Measurements from ENCODE around the gene INPP5D. TPM values are rescaled to one million over a fixed set of nuclear protein-coding genes. Genes with fewer than 3 reads are reported as not detected.

Gene INPP5D
- total and polyA plus RNA-seq, 4 donors = 7.6 to 26.1 (median 25.3) TPM

- no peak for TF ChIP-seq CTCF (IDR thresholded peaks at IDR 0.05; ENCODE audit: control extremely low read depth, extremely low read depth)
- 96% methylated on average over 3 of the region's 3 CpGs for WGBS, 2 donors
These were observed 12.9 kb upstream of the INPP5D start for GRCh38 chr2:233047206-233047605.

DNA sequence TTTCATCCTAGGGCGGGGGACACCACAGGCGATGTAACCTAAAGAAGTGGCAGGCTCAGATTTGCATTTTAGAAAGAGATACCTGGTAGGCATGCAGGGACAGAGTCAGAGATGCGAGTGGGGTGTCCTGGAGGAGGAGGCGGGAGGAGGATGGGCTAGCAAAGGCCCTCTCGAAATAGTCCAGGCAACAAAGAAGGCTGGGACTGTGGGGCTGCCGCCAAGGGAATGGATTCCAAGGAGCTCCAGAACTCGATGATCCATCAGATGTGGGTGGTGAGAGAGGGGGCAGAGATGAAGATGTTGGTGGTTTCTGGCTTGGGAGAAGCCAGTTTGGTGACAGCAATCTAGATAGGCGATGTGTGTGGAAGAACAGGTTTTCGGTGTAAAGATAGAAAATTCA is 12.5 kb upstream of the INPP5D start:
- WGBS, 2 donors = 92 to 94% methylated on average over 9 of the region's 9 CpGs

More at GRCh38 chr2:233047206-233047605, 12.9 kb upstream of the INPP5D start:
- Histone ChIP-seq H3K9me3 (ENCODE audit: control insufficient read depth in 4 of 4, insufficient read depth in 3 of 4, low read length in 3 of 4) (no peaks in the 10 kb centered on the region), H3K4me1 (ENCODE audit: control insufficient read depth in 5 of 5, insufficient read depth in 5 of 5, low read length in 5 of 5) (peaks cover 0 to 5% (median 0%) of the 10 kb centered on the region in 5 donors), H3K4me3 (no peak overlapping the region), H3K36me3 (ENCODE audit: control insufficient read depth in 4 of 4, insufficient read depth in 4 of 4, low read length in 4 of 4) (no peaks in the 10 kb centered on the region), H3K27ac (ENCODE audit: low read depth in 1 of 2, low read length in 1 of 2) (no peak overlapping the region), H3K27me3 (ENCODE audit: control insufficient read depth in 3 of 3, insufficient read depth in 3 of 3, low read length in 2 of 3) (peaks cover 0 to 3% (median 0%) of the 10 kb centered on the region in 3 donors), H3K9ac (ENCODE audit: insufficient read depth in 1 of 2, low read length in 2 of 2) (no peak overlapping the region)
- DNase-seq (no peak), ATAC-seq (ENCODE audit: insufficient read depth, low FRiP score) (no peak)

DNA sequence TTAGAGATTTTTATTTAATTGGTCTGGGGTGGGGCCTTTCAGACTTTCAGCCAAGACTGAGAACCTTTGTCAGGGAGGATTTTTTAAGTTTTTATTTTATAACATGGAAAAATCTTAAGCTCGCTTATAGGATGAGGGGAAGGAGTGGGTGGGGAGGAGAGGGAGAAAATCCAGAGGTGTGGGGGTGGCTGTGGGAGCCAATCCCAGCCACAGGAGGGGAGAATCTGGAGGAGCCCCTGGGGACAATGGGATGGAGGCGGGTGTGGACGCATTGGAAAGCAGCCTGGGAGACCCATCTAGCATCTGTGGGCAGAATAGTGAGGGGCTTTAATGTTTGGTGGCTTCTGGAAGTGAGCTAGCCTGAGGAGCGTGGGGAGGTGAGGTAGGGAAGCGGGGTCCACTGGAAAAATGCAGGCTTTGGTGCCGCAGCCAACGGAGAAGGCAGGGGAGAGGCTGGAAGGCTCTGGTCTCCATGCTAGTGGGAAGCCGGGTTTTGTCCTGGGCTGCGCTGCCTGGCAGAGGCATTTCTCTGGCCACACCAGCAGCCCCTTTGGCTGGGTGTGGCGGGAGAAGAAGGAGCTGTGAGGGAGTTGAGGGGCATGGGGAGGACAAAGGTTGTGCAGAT is 11.5 kb upstream of the INPP5D start:
- TF ChIP-seq CTCF (IDR thresholded peaks at IDR 0.05; ENCODE audit: control extremely low read depth, extremely low read depth) = no peak
- Histone ChIP-seq H3K27me3 (ENCODE audit: control insufficient read depth in 3 of 3, insufficient read depth in 3 of 3, low read length in 2 of 3) (peaks cover 0 to 3% (median 0%) of the 10 kb centered on the region in 3 donors), H3K9me3 (ENCODE audit: control insufficient read depth in 4 of 4, insufficient read depth in 3 of 4, low read length in 3 of 4) (no peaks in the 10 kb centered on the region), H3K27ac (ENCODE audit: low read depth in 1 of 2, low read length in 1 of 2) (no peak overlapping the region), H3K36me3 (ENCODE audit: control insufficient read depth in 4 of 4, insufficient read depth in 4 of 4, low read length in 4 of 4) (no peaks in the 10 kb centered on the region), H3K9ac (ENCODE audit: insufficient read depth in 1 of 2, low read length in 2 of 2) (no peak overlapping the region), H3K4me1 (ENCODE audit: control insufficient read depth in 5 of 5, insufficient read depth in 5 of 5, low read length in 5 of 5) (peaks cover 0 to 5% (median 2%) of the 10 kb centered on the region in 5 donors), H3K4me3 (no peak overlapping the region)
- WGBS, 2 donors = 91 to 97% methylated on average over 10 of the region's 10 CpGs
- DNase-seq = no peak
- ATAC-seq (ENCODE audit: insufficient read depth, low FRiP score) = no peak

More for the DNA sequence above, 12.5 kb upstream of the INPP5D start:
- Histone ChIP-seq H3K27ac (ENCODE audit: low read depth in 1 of 2, low read length in 1 of 2) (no peak overlapping the region), H3K27me3 (ENCODE audit: control insufficient read depth in 3 of 3, insufficient read depth in 3 of 3, low read length in 2 of 3) (peaks cover 0 to 3% (median 0%) of the 10 kb centered on the region in 3 donors), H3K36me3 (ENCODE audit: control insufficient read depth in 4 of 4, insufficient read depth in 4 of 4, low read length in 4 of 4) (no peaks in the 10 kb centered on the region), H3K9ac (ENCODE audit: insufficient read depth in 1 of 2, low read length in 2 of 2) (no peak overlapping the region), H3K9me3 (ENCODE audit: control insufficient read depth in 4 of 4, insufficient read depth in 3 of 4, low read length in 3 of 4) (no peaks in the 10 kb centered on the region), H3K4me1 (ENCODE audit: control insufficient read depth in 5 of 5, insufficient read depth in 5 of 5, low read length in 5 of 5) (peaks cover 0 to 5% (median 0%) of the 10 kb centered on the region in 5 donors), H3K4me3 (no peak overlapping the region)
- no peak for ATAC-seq (ENCODE audit: insufficient read depth, low FRiP score)
- TF ChIP-seq CTCF (IDR thresholded peaks at IDR 0.05; ENCODE audit: control extremely low read depth, extremely low read depth) = no peak
- DNase-seq = no peak

Data from lung (tissue), 12 donors.